ENCODE results near the gene HNRNPA2B1.
A peak's percentile ranks its signal among the peaks of the same experiment; 100 is the strongest.
"Not testable (repeated sequence)": the region's sequence is repeated elsewhere in the genome, so short reads cannot be mapped to it uniquely, and the experiment has no call there.

The HNRNPA2B1 gene

DNA sequence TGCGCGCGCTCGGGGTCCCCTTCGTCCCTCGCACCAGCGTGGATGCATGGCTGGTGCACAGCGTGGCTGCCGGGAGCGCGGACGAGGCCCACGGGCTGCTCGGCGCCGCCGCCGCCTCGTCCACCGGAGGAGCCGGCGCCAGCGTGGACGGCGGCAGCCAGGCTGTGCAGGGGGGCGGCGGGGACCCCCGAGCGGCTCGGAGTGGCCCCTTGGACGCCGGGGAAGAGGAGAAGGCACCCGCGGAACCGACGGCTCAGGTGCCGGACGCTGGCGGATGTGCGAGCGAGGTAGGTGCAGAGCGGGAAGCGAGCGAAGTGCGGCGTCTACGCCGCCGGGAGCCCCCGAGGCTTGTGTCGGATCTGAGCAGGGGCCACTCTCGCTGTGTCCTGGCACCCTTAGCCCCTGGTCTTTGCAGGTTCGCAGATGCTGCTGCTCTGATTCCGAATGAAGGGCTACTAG, 47.7 kb downstream of the HNRNPA2B1 start:
- H3K27me3 Mint-ChIP-seq, H3K9me3 Mint-ChIP-seq: not testable (repeated sequence)
- Mint-ChIP-seq H3K4me1 (ENCODE audit: low read depth) (peaks cover 60% of the 10 kb centered on the region), H3K36me3 (ENCODE audit: low read depth) (peaks cover 15% of the 10 kb centered on the region), H3K4me3 (peak overlapping the region; percentile 91), H3K27ac (peak overlapping the region; percentile 95)

DNA sequence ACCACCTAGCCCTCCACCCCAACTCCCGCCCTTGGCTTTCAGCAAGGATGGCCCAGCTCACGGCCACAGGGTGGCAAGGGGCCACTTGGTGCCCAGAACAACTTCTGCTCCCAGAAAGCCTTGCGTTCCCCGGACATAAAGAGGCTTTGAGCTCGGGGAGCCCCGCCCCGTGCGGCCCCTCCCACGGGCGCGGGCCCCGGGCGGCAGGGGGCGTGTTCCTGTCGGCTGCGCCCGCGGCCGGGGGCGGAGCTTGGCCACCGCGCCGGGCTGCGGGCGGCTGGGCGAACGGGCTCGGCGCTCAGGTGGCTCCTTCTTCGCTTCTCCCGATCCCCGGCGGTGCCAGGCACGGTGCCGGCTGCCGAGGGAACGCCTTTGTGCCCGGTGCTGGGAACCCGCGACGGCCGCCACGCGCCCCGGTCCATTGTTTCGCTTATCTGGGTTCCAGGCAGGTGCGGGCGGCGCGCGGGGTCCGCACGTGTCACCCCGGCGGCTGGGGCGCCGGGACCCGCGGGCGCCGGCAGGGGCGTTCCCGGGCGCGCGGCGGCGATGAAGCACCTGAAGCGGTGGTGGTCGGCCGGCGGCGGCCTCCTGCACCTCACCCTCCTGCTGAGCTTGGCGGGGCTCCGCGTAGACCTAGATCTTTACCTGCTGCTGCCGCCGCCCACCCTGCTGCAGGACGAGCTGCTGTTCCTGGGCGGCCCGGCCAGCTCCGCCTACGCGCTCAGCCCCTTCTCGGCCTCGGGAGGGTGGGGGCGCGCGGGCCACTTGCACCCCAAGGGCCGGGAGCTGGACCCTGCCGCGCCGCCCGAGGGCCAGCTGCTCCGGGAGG, 48.4 kb downstream of the HNRNPA2B1 start, which contains the start of gene NFE2L3:
NFE2L3 (plus strand) TSS at position 246 of the 829 bp plus-strand sequence; CDS start at position 547, 301 bp downstream.
- Mint-ChIP-seq H3K9me3 (no peaks in the 10 kb centered on the region), H3K4me1 (ENCODE audit: low read depth) (peaks cover 53% of the 10 kb centered on the region), H3K27me3 (no peaks in the 10 kb centered on the region), H3K36me3 (ENCODE audit: low read depth) (peaks cover 10% of the 10 kb centered on the region), H3K4me3 (peak within 1 kb of the TSS; percentile 91), H3K27ac (peak within 1 kb of the TSS; percentile 97)

DNA sequence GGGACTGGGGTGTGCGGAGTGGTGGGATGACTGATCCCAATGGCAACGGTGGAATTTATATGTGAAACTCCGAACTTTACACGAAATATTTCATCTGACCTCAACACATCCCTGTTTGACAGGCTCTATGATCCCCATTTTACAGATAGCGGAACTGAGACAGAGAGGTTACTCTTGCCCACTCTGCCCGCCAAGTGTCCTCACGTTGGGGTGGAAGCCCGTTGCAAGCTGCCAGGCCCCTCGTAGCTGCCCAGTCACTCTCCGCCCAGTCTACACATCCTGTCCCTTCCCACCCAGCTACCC, 48.9 kb downstream of the HNRNPA2B1 start:
- H3K27me3 Mint-ChIP-seq = no peaks in the 10 kb centered on the region
- H3K4me1 Mint-ChIP-seq (ENCODE audit: low read depth) = peaks cover 48% of the 10 kb centered on the region
- H3K9me3 Mint-ChIP-seq = no peaks in the 10 kb centered on the region
- H3K36me3 Mint-ChIP-seq (ENCODE audit: low read depth) = peaks cover 10% of the 10 kb centered on the region
- H3K27ac Mint-ChIP-seq = peak overlapping the region; percentile 97
- H3K4me3 Mint-ChIP-seq = peak overlapping the region; percentile 90

DNA sequence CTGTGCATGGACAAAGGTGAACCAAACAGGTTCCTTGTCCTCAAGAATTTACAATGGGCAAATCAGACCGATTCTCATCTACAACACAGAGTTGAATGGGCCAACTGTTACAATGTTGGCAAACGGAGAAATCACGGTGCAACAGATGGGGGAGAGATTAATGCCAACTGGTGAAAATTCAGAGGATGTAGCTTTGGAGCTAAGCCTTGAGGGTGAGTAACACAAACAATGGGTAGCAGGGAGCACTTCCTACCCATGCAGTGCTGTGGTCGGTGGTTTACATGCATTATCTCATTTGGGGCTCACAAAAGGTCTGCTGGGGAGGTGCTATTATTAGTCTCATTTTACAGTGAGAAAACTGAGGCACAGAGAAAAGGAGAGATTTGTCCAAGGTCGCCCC, 49.5 kb downstream of the HNRNPA2B1 start:
- H3K4me3 Mint-ChIP-seq = peak overlapping the region; percentile 90
- H3K4me1 Mint-ChIP-seq (ENCODE audit: low read depth) = peaks cover 43% of the 10 kb centered on the region
- peaks cover 10% of the 10 kb centered on the region for H3K36me3 Mint-ChIP-seq (ENCODE audit: low read depth)
- H3K9me3 Mint-ChIP-seq = no peaks in the 10 kb centered on the region
- H3K27me3 Mint-ChIP-seq = no peaks in the 10 kb centered on the region
- peak overlapping the region; percentile 97 for H3K27ac Mint-ChIP-seq

DNA sequence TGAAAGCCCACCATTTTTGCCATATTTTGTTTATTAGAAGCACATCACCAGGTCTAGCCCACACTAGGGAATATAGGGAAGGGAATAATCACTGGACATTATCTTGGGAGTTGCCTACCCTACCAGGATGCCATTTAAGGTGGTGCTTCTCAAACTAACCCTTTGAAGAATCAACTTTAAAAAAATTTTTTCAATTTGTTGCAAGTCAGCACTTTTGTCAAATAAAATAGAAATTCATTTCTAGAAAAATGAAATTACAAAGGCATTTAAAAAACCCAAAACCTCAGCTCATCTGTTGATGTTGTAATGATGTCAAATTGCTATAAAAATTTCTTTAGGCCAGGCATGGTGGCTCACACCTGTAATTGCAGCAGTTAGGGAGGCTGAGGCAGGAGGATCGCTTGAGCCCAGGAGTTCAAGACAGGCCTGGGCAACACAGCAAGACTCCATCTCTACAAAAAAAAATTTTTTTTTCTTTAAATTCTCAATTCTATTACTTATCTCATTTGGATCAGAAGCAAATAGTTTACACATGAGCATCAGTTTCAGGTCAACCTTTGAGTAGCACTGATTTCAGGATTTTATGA, 51.1 kb downstream of the HNRNPA2B1 start:
- Mint-ChIP-seq H3K9me3 (no peaks in the 10 kb centered on the region), H3K36me3 (ENCODE audit: low read depth) (no peaks in the 10 kb centered on the region), H3K4me3 (no peak overlapping the region), H3K4me1 (ENCODE audit: low read depth) (peaks cover 26% of the 10 kb centered on the region), H3K27me3 (no peaks in the 10 kb centered on the region), H3K27ac (no peak overlapping the region)

DNA sequence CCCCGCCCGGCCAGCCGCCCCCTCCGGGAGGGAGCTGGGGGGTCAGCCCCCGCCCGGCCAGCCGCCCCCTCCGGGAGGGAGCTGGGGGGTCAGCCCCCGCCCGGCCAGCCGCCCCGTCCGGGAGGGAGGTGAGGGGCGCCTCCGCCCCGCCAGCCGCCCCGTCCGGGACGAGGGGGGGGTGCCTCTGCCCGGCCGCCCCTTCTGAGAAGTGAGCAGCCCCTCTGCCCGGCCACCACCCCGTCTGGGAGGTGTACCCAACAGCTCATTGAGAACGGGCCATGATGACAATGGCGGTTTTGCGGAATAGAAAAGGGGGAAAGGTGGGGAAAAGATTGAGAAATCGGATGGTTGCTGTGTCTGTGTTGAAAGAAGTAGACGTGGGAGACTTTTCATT, 52.2 kb downstream of the HNRNPA2B1 start:
- H3K9me3 Mint-ChIP-seq; H3K4me3 Mint-ChIP-seq; H3K27ac Mint-ChIP-seq; H3K36me3 Mint-ChIP-seq (ENCODE audit: low read depth); H3K27me3 Mint-ChIP-seq: not testable (repeated sequence)
- peaks cover 15% of the 10 kb centered on the region for H3K4me1 Mint-ChIP-seq (ENCODE audit: low read depth)

DNA sequence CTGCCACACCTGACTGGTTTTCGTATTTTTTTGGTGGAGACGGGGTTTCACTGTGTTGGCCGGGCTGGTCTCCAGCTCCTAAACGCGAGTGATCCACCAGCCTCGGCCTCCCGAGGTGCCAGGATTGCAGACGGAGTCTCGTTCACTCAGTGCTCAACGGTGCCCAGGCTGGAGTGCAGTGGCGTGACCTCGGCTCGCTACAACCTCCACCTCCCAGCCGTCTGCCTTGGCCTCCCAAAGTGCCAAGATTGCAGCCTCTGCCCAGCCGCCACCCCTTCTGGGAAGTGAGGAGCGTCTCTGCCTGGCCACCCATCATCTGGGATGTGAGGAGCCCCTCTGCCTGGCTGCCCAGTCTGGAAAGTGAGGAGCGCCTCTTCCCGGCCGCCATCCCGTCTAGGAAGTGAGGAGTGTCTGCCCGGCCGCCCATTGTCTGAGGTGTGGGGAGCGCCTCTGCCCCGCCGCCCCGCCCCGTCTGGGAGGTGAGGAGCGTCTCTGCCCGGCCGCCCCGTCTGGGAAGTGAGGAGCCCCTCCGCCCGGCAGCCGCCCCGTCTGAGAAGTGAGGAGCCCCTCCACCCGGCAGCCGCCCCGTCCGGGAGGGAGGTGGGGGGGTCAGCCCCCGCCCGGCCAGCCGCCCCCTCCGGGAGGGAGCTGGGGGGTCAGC, 52.8 kb downstream of the HNRNPA2B1 start:
- H3K9me3 Mint-ChIP-seq; H3K36me3 Mint-ChIP-seq (ENCODE audit: low read depth); H3K4me3 Mint-ChIP-seq; H3K27ac Mint-ChIP-seq; H3K27me3 Mint-ChIP-seq: not testable (repeated sequence)
- peaks cover 12% of the 10 kb centered on the region for H3K4me1 Mint-ChIP-seq (ENCODE audit: low read depth)

DNA sequence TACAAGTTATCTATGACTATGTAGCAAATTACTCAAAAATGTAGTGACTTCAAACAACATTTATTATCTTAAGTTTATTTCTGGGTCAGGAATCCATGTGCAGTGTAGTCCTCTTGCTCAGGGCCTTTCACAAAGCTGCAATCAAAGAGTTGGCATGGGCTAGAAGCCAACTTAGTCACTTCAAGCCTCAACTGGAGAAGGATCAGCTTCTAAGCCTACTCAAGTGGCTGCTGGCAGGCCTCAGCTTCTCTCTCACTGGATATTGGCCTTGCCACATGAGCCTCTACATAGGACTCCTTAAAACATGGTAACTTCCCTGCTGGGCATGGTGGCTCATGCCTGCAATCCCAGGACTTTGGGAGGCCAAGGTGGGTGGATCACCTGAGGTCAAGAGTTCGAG, 53.5 kb downstream of the HNRNPA2B1 start:
- Mint-ChIP-seq H3K27ac (no peak overlapping the region), H3K27me3 (peaks cover 4% of the 10 kb centered on the region), H3K4me1 (ENCODE audit: low read depth) (peaks cover 12% of the 10 kb centered on the region), H3K4me3 (no peak overlapping the region), H3K36me3 (ENCODE audit: low read depth) (no peaks in the 10 kb centered on the region), H3K9me3 (no peaks in the 10 kb centered on the region)

DNA sequence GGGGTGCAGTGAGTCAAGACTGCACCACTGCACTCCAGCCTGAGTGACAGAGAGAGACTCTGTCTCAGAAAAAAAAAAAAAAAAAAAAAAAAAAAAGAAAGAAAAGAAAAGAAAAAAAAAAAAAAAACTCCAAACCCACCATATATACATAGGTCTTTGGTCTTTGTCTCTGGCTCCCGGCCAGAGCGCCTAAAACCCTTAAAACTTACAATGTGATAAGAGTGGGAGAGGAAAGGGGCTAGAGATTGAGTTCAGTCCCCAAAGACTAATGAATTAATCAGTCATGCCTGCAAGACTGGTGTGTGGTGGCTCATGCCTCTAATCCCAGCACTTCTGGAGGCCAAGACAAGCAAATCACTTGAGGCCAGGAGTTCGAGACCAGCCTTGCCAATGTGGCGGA, 55.3 kb downstream of the HNRNPA2B1 start:
- H3K4me3 Mint-ChIP-seq = no peak overlapping the region
- H3K27me3 Mint-ChIP-seq = peaks cover 4% of the 10 kb centered on the region
- H3K4me1 Mint-ChIP-seq (ENCODE audit: low read depth) = no peaks in the 10 kb centered on the region
- no peaks in the 10 kb centered on the region for H3K36me3 Mint-ChIP-seq (ENCODE audit: low read depth)
- H3K27ac Mint-ChIP-seq = no peak overlapping the region
- no peaks in the 10 kb centered on the region for H3K9me3 Mint-ChIP-seq

DNA sequence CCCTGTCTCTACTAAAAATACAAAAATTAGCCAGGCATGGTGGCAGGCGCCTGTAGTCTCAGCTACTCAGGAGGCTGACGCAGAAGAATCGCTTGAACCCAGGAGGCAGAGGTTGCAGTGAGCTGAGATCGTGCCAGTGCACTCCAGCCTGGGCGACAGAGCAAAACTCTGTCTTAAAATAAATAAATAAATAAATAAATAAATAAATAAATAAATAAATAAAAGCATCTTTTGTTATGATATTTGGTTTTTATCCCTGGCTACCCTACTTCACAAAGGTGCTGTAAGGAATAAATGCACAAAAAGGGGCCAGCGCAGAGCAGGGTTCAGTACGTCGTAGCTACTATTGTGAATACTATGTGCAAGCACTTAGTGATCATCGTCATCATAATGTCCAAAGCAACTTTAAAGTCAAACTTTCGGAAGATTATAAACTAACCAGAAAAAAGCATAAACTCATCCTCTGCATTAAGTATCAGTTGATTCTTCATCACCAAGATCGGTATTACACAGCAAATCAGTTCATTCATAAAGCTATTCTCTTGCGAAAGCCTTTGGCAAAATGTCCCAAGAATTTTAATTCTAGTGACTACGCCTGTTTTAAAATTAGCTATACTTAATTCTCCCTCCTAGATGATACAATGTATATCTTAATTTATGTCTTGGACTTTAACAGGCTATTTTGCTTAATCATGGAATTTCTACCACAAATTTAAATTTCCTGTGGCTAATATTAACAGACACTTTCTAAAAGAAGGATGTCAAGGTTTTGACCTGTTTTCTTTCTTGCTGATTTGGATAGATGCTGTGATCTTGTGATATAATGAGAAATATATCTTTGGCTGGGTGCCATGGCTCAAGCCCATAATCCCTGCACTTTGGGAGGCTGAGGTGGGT, 56.1 kb downstream of the HNRNPA2B1 start:
- H3K9me3 Mint-ChIP-seq = no peaks in the 10 kb centered on the region
- no peaks in the 10 kb centered on the region for H3K36me3 Mint-ChIP-seq (ENCODE audit: low read depth)
- no peaks in the 10 kb centered on the region for H3K4me1 Mint-ChIP-seq (ENCODE audit: low read depth)
- no peak overlapping the region for H3K4me3 Mint-ChIP-seq
- no peak overlapping the region for H3K27ac Mint-ChIP-seq
- peaks cover 4% of the 10 kb centered on the region for H3K27me3 Mint-ChIP-seq

DNA sequence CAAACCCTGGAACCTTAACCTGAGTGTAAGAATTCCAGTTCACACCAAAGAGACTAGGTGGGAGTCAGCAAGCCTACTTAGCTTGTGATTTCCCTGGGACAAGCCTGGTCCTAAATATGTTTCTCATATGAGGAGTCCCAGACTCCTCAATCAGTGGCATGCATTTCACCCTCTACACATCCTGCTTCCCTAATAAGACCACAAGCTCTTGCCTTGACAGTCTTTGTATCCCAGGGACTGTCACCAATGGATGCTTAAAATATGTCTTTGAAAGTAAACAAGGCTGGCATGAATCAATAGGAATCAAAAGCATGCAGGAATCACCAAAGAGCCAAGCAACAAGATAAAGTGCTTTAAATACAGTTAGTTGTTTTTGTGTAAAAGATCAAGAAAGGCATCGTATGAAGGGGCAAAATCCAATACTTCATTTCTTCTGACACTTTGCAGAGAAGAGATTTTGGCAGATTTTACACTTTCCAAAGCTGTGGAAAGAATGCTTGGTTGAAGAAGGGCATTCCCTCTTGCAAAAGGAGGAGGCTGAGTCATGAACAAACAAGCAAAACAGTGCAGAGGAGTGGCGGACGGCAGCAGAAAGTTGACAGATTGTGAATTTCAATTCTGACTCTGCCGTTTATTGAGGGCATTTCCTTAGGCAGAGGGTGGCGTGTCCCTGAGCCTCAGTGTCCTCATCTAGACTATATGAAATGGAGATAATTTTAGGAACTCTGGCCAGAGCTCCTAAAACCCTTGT, 57.1 kb downstream of the HNRNPA2B1 start:
- H3K27ac Mint-ChIP-seq = no peak overlapping the region
- H3K27me3 Mint-ChIP-seq = peaks cover 4% of the 10 kb centered on the region
- H3K4me1 Mint-ChIP-seq (ENCODE audit: low read depth) = no peaks in the 10 kb centered on the region
- no peak overlapping the region for H3K4me3 Mint-ChIP-seq
- H3K36me3 Mint-ChIP-seq (ENCODE audit: low read depth) = no peaks in the 10 kb centered on the region
- no peaks in the 10 kb centered on the region for H3K9me3 Mint-ChIP-seq

DNA sequence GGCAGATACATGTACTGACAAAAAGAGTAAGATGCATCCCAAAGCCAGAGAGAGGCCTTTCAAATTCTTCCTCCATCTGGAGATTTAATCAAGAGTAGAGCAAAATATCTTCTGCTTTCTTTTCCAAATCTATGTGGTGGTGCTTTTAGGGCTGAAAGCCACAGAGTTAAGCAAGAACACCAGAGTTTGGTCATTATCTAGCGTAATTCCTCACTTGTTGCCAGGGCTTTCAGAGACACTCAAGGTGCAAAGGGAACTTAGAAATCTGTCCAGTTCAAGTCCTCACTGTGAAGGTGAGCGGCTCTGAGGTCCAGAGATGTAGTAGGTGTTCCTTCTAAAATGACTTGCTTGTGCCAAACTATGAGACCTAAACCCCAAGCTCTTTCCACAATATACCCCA, 59.5 kb downstream of the HNRNPA2B1 start:
- Mint-ChIP-seq H3K27me3 (peaks cover 4% of the 10 kb centered on the region), H3K9me3 (no peaks in the 10 kb centered on the region), H3K4me3 (no peak overlapping the region), H3K4me1 (ENCODE audit: low read depth) (no peaks in the 10 kb centered on the region), H3K27ac (no peak overlapping the region), H3K36me3 (ENCODE audit: low read depth) (no peaks in the 10 kb centered on the region)

DNA sequence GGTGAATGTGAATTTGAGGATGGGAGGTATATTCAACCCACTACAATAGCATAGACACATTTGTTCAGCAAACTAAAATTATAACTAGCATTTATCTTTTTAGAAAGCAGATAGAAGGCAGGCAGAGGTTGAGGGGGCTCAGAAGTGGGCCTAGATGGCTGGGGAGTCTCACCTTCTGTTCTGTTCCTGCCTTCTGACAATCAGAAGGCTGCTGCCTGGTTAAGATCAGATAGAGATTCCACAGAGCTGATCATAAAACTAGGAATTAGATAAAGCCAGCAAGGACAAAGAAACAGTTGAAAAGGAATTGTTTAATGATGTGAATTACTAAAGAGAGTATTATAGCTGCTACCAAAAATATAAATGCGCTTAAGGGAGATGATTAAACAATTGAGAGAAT, 60.2 kb downstream of the HNRNPA2B1 start:
- Mint-ChIP-seq H3K4me3 (no peak overlapping the region), H3K27ac (no peak overlapping the region), H3K36me3 (ENCODE audit: low read depth) (no peaks in the 10 kb centered on the region), H3K4me1 (ENCODE audit: low read depth) (no peaks in the 10 kb centered on the region), H3K27me3 (peaks cover 4% of the 10 kb centered on the region), H3K9me3 (no peaks in the 10 kb centered on the region)
